BLaER1 treated with 17β-estradiol and CSF1 and Interleukin-3, amounts not matched to agents 10 nM and 100 nM (cell line): ENCODE data around the gene TET3.

Experiments
- H3K27ac ChIP-seq, 11 experiments: shearing (Covaris generic); formaldehyde crosslinking; 2 replicates each; pipeline ENCODE4 v1.8.1; 2022
- H3K27me3 ChIP-seq, 11 experiments: shearing (Covaris generic); formaldehyde crosslinking; 2 replicates each; pipeline ENCODE4 v1.8.1; 2022
- H3K36me3 ChIP-seq, 11 experiments: shearing (Covaris generic); formaldehyde crosslinking; 2 replicates each; pipeline ENCODE4 v1.8.1; 2022
- H3K4me1 ChIP-seq, 10 experiments: shearing (Covaris generic); formaldehyde crosslinking; 2 replicates each; pipeline ENCODE4 v1.8.1; 2022
- H3K4me2 ChIP-seq, 11 experiments: shearing (Covaris generic); formaldehyde crosslinking; 2 replicates each; pipeline ENCODE4 v1.8.1; 2022
- H3K4me3 ChIP-seq, 10 experiments: shearing (Covaris generic); formaldehyde crosslinking; 2 replicates each; pipeline ENCODE4 v1.8.1; 2022
- H3K9ac ChIP-seq, 11 experiments: shearing (Covaris generic); formaldehyde crosslinking; 2 replicates each; pipeline ENCODE4 v1.8.1; 2022
- H3K9me3 ChIP-seq, 11 experiments: shearing (Covaris generic); formaldehyde crosslinking; replicated peaks in 1 of 11; 2 replicates each; pipeline ENCODE4 v1.8.1; 2022
- H4K20me1 ChIP-seq, 11 experiments: shearing (Covaris generic); formaldehyde crosslinking; 2 replicates each; pipeline ENCODE4 v1.8.1; 2022
- Cebpa-rat ChIP-seq, 11 experiments: shearing (Covaris generic); IDR thresholded peaks; 2 replicates each; pipeline ENCODE4 v1.8.1; 2022

Gene TET3

DNA sequence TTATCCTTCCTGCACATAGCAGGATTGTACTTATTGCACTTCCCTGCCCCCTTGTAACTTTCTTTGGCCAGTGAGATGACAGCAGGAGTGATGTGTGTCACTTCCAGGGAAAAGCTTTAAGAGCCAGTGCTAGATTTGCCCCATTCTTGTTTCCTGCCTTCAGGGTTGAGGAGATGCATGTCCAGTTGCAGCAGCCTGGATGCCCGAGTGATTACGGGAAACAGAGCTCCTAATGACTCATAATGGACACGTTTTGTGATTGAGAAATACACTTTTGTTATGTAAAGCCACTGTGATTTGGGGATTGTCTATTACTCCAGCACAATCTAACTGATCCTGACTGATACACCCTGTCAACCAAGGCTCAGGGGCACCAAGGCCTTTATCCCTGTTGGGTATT lies 5.0 kb upstream of the TET3 start:
- Histone ChIP-seq H3K4me1 (peaks cover 80 to 95% (median 91%) of the 10 kb centered on the region in 10 experiments), H4K20me1 (peaks cover 0 to 4% (median 0%) of the 10 kb centered on the region in 11 experiments; a peak in 2 of 22 replicates), H3K9me3 (no peaks in the 10 kb centered on the region), H3K27ac (peak overlapping the region in 10 of 11 experiments; percentile 32 to 77 (median 66); a peak in 19 of 22 replicates), H3K27me3 (no peaks in the 10 kb centered on the region), H3K4me2 (peak overlapping the region; percentile 87 to 100 (median 98)), H3K9ac (peak overlapping the region; percentile 27 to 97 (median 70); a peak in 17 of 22 replicates), H3K4me3 (peak overlapping the region in 8 of 10 experiments; percentile 51 to 74 (median 61); a peak in 16 of 20 replicates), H3K36me3 (0 out of 22 replicates have a peak, but pooled peaks cover 0 to 4% (median 0%) of the 10 kb centered on the region in 11 experiments)
- TF ChIP-seq Cebpa-rat (IDR thresholded peaks at IDR 0.05) = peak in 1 of 11 experiments; percentile 35; a peak in 1 of 22 replicates

DNA sequence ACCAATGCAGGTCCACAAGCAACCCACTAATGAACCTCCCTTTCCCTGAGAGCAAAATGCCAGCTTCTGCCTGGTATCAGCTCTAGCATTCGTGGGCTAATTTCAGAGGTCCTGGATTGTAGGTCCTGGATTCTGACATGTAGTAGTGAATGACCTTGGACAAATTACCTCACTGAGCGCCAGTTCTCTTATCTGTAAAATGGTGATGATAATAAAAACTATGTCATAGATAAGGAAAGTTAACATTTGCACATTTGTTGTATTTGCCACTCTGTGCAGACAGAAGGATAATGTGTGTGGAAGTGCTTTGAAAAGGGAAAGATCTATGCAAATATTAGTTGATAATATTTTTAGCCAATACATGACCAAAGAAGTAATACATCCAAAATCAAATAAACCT lies 4.1 kb upstream of the TET3 start:
- H3K4me2 ChIP-seq = peak overlapping the region; percentile 87 to 100 (median 98)
- peak overlapping the region in 10 of 11 experiments; percentile 49 to 77 (median 66); a peak in 18 of 22 replicates for H3K27ac ChIP-seq
- H3K4me3 ChIP-seq = peak overlapping the region; percentile 51 to 74 (median 62)

GRCh38 chr2:73981081-73982001 lies 3.4 kb upstream of the TET3 start:
- Histone ChIP-seq H3K4me2 (peak overlapping the region; percentile 87 to 100 (median 98)), H3K9me3 (no peaks in the 10 kb centered on the region), H3K36me3 (peaks cover 4 to 9% (median 5%) of the 10 kb centered on the region in 11 experiments; a peak in 21 of 22 replicates), H3K4me3 (peak overlapping the region; percentile 51 to 74 (median 62)), H4K20me1 (peaks cover 2 to 12% (median 5%) of the 10 kb centered on the region in 11 experiments; a peak in 18 of 22 replicates), H3K4me1 (peaks cover 71 to 85% (median 81%) of the 10 kb centered on the region in 10 experiments), H3K9ac (peak overlapping the region; percentile 54 to 97 (median 77)), H3K27me3 (no peaks in the 10 kb centered on the region), H3K27ac (peak overlapping the region; percentile 11 to 77 (median 66); a peak in 20 of 22 replicates)
- TF ChIP-seq Cebpa-rat (IDR thresholded peaks at IDR 0.05) = no peak

More for the DNA sequence above, 4.1 kb upstream of the TET3 start:
- H3K9me3 ChIP-seq = no peaks in the 10 kb centered on the region
- no peaks in the 10 kb centered on the region for H3K27me3 ChIP-seq
- H4K20me1 ChIP-seq = peaks cover 0 to 5% (median 0%) of the 10 kb centered on the region in 11 experiments; a peak in 3 of 22 replicates
- H3K4me1 ChIP-seq = peaks cover 72 to 86% (median 83%) of the 10 kb centered on the region in 10 experiments
- H3K36me3 ChIP-seq = 0 out of 22 replicates have a peak, but pooled peaks cover 0 to 4% (median 0%) of the 10 kb centered on the region in 11 experiments
- peak overlapping the region; percentile 54 to 97 (median 77); a peak in 20 of 22 replicates for H3K9ac ChIP-seq
- no peak for TF ChIP-seq Cebpa-rat (IDR thresholded peaks at IDR 0.05)

DNA sequence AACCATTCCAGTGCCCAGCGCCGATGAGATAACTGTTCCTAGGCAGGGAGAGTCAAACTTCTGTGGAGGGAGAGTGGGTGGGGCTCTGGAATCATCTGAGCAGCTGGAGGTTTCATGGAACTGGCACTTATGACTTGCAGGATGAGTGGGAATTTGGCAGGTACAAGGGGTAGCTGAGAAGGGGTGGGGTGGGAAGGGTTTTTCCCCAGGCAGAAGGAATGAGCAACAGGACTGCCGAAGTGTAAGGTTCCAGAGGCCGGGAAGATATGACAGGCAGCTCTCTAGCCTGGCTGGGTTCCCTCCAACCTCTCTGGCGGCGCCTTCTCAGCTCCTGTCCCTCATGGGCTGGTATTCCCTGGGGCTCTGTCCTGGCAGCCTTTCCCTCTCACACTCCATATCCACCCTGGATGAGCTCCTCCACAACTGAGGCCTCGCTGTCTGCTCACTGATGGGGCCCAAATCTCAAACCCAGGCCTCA lies 2.5 kb upstream of the TET3 start:
- peak overlapping the region in 6 of 11 experiments; percentile 18 to 98 (median 68); a peak in 8 of 22 replicates for H3K27ac ChIP-seq
- H3K4me1 ChIP-seq = peaks cover 71 to 89% (median 84%) of the 10 kb centered on the region in 10 experiments
- H3K9me3 ChIP-seq = no peaks in the 10 kb centered on the region
- H3K36me3 ChIP-seq = peaks cover 12 to 14% (median 14%) of the 10 kb centered on the region in 11 experiments; a peak in 21 of 22 replicates
- H4K20me1 ChIP-seq = peaks cover 10 to 21% (median 13%) of the 10 kb centered on the region in 11 experiments; a peak in 21 of 22 replicates
- H3K4me3 ChIP-seq = peak overlapping the region in 2 of 10 experiments; percentile 59 to 74; a peak in 4 of 20 replicates
- peak overlapping the region; percentile 87 to 100 (median 98) for H3K4me2 ChIP-seq
- no peak for TF ChIP-seq Cebpa-rat (IDR thresholded peaks at IDR 0.05)
- no peaks in the 10 kb centered on the region for H3K27me3 ChIP-seq
- H3K9ac ChIP-seq = peak overlapping the region in 9 of 11 experiments; percentile 16 to 99 (median 97); a peak in 8 of 22 replicates

DNA sequence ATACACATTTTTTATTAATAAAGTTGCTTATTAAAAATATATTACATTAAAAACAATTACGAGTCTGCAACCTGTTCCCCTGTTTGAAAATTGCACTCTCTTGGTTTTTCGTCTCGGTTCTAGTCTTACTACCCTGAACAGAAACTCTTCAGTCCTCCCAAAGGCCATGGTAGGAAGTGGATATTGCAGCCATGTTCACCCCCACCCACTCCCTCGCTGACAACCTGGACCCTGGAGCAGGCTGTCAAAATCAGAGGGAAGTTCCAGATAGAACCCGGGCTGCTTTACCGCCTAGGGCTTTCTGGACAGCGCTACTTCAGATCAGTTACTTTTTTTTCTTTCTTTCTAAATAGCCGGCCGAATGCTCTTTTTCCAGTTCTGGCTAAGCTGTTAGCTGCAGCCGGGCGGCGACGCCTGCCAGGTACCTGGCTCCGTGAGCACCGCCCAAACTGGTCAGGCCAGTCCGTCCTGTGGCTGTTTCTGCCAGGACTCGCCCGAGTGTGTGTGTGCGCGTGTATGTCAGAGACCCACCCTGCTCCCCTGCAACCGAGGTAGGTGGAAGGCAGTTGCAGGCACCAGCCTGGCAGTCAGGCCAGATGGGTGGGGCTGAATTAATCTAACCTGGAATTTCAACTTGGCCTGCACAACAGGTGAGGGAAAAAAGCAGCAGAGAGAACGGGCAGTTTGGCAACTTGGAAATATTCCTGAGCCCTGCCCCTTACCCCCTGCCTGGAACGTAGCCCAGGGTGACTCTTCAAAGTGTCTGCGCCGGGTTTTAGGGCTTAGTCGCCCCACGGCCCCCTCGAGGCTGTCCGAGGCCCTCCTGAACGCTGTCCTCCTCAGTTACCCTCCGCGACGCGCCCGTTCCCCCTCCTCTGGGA lies 1.1 kb upstream of the TET3 start:
- H3K4me2 ChIP-seq = peak overlapping the region; percentile 87 to 100 (median 98)
- no peaks in the 10 kb centered on the region for H3K9me3 ChIP-seq
- H3K27ac ChIP-seq = peak overlapping the region; percentile 83 to 99 (median 98)
- H3K9ac ChIP-seq = peak overlapping the region; percentile 90 to 99 (median 97)
- TF ChIP-seq Cebpa-rat (IDR thresholded peaks at IDR 0.05) = no peak
- H3K4me1 ChIP-seq = peaks cover 68 to 89% (median 85%) of the 10 kb centered on the region in 10 experiments
- H3K4me3 ChIP-seq = peak overlapping the region; percentile 71 to 83 (median 76)
- H4K20me1 ChIP-seq = peaks cover 24 to 35% (median 27%) of the 10 kb centered on the region in 11 experiments
- H3K27me3 ChIP-seq = no peaks in the 10 kb centered on the region
- H3K36me3 ChIP-seq = peaks cover 24 to 28% (median 27%) of the 10 kb centered on the region in 11 experiments; a peak in 21 of 22 replicates

- H3K4me2 ChIP-seq = peak overlapping the region; percentile 87 to 100 (median 98)
- H3K4me1 ChIP-seq = peaks cover 68 to 89% (median 85%) of the 10 kb centered on the region in 10 experiments
- H3K36me3 ChIP-seq = peaks cover 37 to 42% (median 39%) of the 10 kb centered on the region in 11 experiments
- H3K4me3 ChIP-seq = peak overlapping the region; percentile 71 to 83 (median 76)
- no peak for TF ChIP-seq Cebpa-rat (IDR thresholded peaks at IDR 0.05)
- H4K20me1 ChIP-seq = peaks cover 38 to 48% (median 40%) of the 10 kb centered on the region in 11 experiments
- H3K27ac ChIP-seq = peak overlapping the region; percentile 83 to 99 (median 98)
- H3K9ac ChIP-seq = peak overlapping the region; percentile 90 to 99 (median 97)
- no peaks in the 10 kb centered on the region for H3K27me3 ChIP-seq
- no peaks in the 10 kb centered on the region for H3K9me3 ChIP-seq
Measured at GRCh38 chr2:73984922-73985307, 205 bp downstream of the TET3 start.

- Histone ChIP-seq H3K4me3 (peak overlapping the region; percentile 71 to 83 (median 76)), H3K27me3 (no peaks in the 10 kb centered on the region), H3K9ac (peak overlapping the region; percentile 92 to 99 (median 97)), H3K4me2 (peak overlapping the region; percentile 90 to 100 (median 98)), H3K36me3 (peaks cover 43 to 47% (median 45%) of the 10 kb centered on the region in 11 experiments), H4K20me1 (peaks cover 44 to 54% (median 46%) of the 10 kb centered on the region in 11 experiments), H3K9me3 (no peaks in the 10 kb centered on the region), H3K4me1 (peaks cover 68 to 89% (median 84%) of the 10 kb centered on the region in 10 experiments), H3K27ac (peak overlapping the region; percentile 93 to 99 (median 98))
- peak in 3 of 11 experiments; percentile 17 to 30 (median 20); a peak in 2 of 22 replicates for TF ChIP-seq Cebpa-rat (IDR thresholded peaks at IDR 0.05)
Measured at GRCh38 chr2:73985308-73986084, 786 bp downstream of the TET3 start.
